NCI-H128 (cell line): ENCODE results near the gene MAP3K14.

Experiments used
- DNase-seq: peaks from one replicate; lab custom pipeline; 2025; ENCODE audit not compliant: unreplicated experiment; lab: John Stamatoyannopoulos, UW

MAP3K14 gene

GRCh38 chr17:45225051-45225700, 91.6 kb downstream of the MAP3K14 start:
- DNase-seq = no peak

- no peak for DNase-seq
Observed at GRCh38 chr17:45224671-45225050, 92.2 kb downstream of the MAP3K14 start.

GRCh38 chr17:45223539-45224528, 93.0 kb downstream of the MAP3K14 start:
- no peak for DNase-seq

GRCh38 chr17:45222996-45223538, 93.8 kb downstream of the MAP3K14 start:
- no peak for DNase-seq

- DNase-seq = no peak
Observed at GRCh38 chr17:45222289-45222995, 94.4 kb downstream of the MAP3K14 start.

- DNase-seq = no peak
Observed at GRCh38 chr17:45222014-45222288, 94.9 kb downstream of the MAP3K14 start.

- DNase-seq = no peak
Observed at GRCh38 chr17:45221081-45222013, 95.5 kb downstream of the MAP3K14 start, which contains the start of gene FMNL1. TSS of gene FMNL1 (plus strand) at chr17:45221885. CDS start at chr17:45222125, 240 bp downstream.

GRCh38 chr17:45220079-45220478, 96.7 kb downstream of the MAP3K14 start:
- no peak for DNase-seq

GRCh38 chr17:45218895-45219661, 97.7 kb downstream of the MAP3K14 start:
- DNase-seq = peak; percentile 63
